Measurements from ENCODE around the gene DCLRE1B. TPM values are rescaled to one million over a fixed set of nuclear protein-coding genes. Genes with fewer than 3 reads are reported as not detected.

DCLRE1B gene
- total RNA-seq (2021; fragmentation: NEBNext Ultra II Directional; extraction: Animal tissue kit (Norgen Biotek cat#: 25700)), result 1 to 10 TPM; 5.7 to 9.9 (median 8.8) TPM
- long read RNA-seq, partial matches to known transcripts, result 0 of 5 reads
- long read RNA-seq, other reads (novel, unspliced or antisense), result 2 of 5 reads

DNA sequence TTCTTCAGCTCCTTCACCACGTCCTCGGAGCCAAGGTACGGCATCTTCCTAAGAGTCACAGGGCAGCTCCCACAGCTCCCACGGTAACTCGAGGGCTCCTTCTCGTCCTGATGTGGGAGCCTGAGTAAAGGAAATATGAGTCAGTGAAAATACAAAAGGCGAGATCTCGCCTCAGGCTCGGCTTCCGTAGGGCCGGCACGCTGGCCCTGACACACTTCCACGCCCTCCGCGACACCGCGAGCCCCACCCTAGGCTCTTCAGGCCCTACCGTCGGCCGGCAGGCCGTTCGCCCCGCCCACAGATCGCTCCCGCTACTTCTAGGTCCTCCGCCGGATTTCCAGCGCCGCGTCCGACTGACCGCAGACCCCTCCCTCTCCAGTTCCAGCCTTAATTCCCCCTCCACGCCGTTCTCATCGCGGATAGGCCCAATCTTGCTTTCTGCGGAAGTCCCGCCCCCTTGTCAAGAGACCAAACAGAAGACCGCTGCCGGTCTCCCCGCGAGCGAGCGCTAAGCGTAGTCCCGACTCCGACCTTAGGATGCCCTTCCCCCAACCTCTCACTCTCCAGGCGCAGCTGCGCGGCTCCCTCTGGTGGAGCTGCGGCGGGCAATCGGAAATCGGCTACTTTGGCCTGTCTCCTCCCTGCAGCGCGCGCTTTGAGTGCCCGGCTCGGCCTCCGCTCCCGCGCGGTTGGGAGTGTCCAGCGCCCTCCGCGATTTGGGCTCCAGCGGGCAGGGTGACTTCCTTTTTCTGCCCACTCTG is at the start of gene DCLRE1B, which contains the start of gene AP4B1:
DCLRE1B (plus strand) TSS at position 653 of the 761 bp plus-strand sequence. CDS start 261 bp downstream, outside the sequence.
AP4B1 (minus strand) TSS at position 126 of the 761 bp plus-strand sequence; CDS start at position 44, 82 bp downstream.
- H3K4me3 Mint-ChIP-seq, result peak within 1 kb of the TSS; percentile 89

GRCh38 chr1:113855630-113856400 is 49.3 kb upstream of the DCLRE1B start:
- TF ChIP-seq, protein P1, sequence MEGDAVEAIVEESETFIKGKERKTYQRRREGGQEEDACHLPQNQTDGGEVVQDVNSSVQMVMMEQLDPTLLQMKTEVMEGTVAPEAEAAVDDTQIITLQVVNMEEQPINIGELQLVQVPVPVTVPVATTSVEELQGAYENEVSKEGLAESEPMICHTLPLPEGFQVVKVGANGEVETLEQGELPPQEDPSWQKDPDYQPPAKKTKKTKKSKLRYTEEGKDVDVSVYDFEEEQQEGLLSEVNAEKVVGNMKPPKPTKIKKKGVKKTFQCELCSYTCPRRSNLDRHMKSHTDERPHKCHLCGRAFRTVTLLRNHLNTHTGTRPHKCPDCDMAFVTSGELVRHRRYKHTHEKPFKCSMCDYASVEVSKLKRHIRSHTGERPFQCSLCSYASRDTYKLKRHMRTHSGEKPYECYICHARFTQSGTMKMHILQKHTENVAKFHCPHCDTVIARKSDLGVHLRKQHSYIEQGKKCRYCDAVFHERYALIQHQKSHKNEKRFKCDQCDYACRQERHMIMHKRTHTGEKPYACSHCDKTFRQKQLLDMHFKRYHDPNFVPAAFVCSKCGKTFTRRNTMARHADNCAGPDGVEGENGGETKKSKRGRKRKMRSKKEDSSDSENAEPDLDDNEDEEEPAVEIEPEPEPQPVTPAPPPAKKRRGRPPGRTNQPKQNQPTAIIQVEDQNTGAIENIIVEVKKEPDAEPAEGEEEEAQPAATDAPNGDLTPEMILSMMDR (IDR thresholded peaks at IDR 0.05), result no peak
- Mint-ChIP-seq H3K27me3 (ENCODE audit: insufficient read depth) (peaks cover 4% of the 10 kb centered on the region; the same call in 1 of the 2 replicates), H3K36me3 (ENCODE audit: low read depth) (no peaks in the 10 kb centered on the region), H3K4me1 (ENCODE audit: low read depth) (peaks cover 36% of the 10 kb centered on the region), H3K4me3 (no peak overlapping the region), H3K27ac (no peak overlapping the region), H3K9me3 (no peaks in the 10 kb centered on the region)
- peak; percentile 6 for DNase-seq

More for the DNA sequence above, at the start of gene DCLRE1B, which contains the start of gene AP4B1:
- Mint-ChIP-seq H3K27me3 (ENCODE audit: insufficient read depth) (no peaks in the 10 kb centered on the region), H3K36me3 (ENCODE audit: low read depth) (peaks cover 19% of the 10 kb centered on the region), H3K4me1 (ENCODE audit: low read depth) (peaks cover 25% of the 10 kb centered on the region), H3K9me3 (no peaks in the 10 kb centered on the region), H3K27ac (peak within 1 kb of the TSS; percentile 97)
- TF ChIP-seq, protein P1 (IDR thresholded peaks at IDR 0.05), result peak; percentile 87
- peak; percentile 100 for DNase-seq

GRCh38 chr1:113856401-113856790 is 48.7 kb upstream of the DCLRE1B start:
- no peak for DNase-seq
- no peak overlapping the region for H3K27ac Mint-ChIP-seq

DNA sequence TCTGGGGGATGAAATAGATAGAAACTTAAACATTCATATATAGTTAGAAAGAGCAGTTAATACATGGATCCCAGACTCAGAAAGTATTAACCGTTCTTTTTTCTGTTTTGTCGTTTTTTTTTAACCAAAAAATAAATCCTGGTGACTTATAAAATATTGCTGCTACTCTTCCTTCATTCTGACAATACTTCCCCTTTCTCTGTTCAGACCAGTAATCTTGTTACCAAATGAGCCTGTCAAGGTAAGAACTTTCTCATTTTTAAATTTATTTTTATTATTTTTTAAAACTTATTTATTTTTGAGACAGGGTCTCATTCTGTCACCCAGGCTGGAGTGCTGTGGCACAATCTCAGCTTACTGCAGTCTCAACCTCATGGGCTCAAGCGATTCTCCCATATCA is 47.4 kb upstream of the DCLRE1B start:
- DNase-seq, result no peak
- Mint-ChIP-seq H3K27ac (no peak overlapping the region), H3K4me3 (no peak overlapping the region), H3K27me3 (ENCODE audit: insufficient read depth) (peaks cover 4% of the 10 kb centered on the region; the same call in 1 of the 2 replicates), H3K9me3 (no peaks in the 10 kb centered on the region), H3K36me3 (ENCODE audit: low read depth) (no peaks in the 10 kb centered on the region), H3K4me1 (ENCODE audit: low read depth) (peaks cover 55% of the 10 kb centered on the region)
- TF ChIP-seq, protein P1 (IDR thresholded peaks at IDR 0.05), result no peak

More at GRCh38 chr1:113856401-113856790, 48.7 kb upstream of the DCLRE1B start:
- H3K9me3 Mint-ChIP-seq, result no peaks in the 10 kb centered on the region
- TF ChIP-seq, protein P1 (IDR thresholded peaks at IDR 0.05), result no peak
- peaks cover 4% of the 10 kb centered on the region; the same call in 1 of the 2 replicates for H3K27me3 Mint-ChIP-seq (ENCODE audit: insufficient read depth)
- peaks cover 42% of the 10 kb centered on the region for H3K4me1 Mint-ChIP-seq (ENCODE audit: low read depth)
- H3K36me3 Mint-ChIP-seq (ENCODE audit: low read depth), result no peaks in the 10 kb centered on the region
- no peak overlapping the region for H3K4me3 Mint-ChIP-seq

GRCh38 chr1:113858418-113858817 is 46.7 kb upstream of the DCLRE1B start:
- Mint-ChIP-seq H3K36me3 (ENCODE audit: low read depth) (no peaks in the 10 kb centered on the region), H3K4me3 (no peak overlapping the region), H3K4me1 (ENCODE audit: low read depth) (peaks cover 55% of the 10 kb centered on the region), H3K27me3 (ENCODE audit: insufficient read depth) (peaks cover 4% of the 10 kb centered on the region; the same call in 1 of the 2 replicates), H3K9me3 (no peaks in the 10 kb centered on the region), H3K27ac (no peak overlapping the region)
- no peak for DNase-seq
- TF ChIP-seq, protein P1 (IDR thresholded peaks at IDR 0.05), result no peak
